GM19438 (cell line): ENCODE results near the gene RASGRF2.

Experiments
- ATAC-seq: cut with Tn5 transposase; IDR thresholded peaks from one replicate; pipeline ENCODE4 v1.9.1; 2021; ENCODE audit warnings: low read depth; ENCODE audit not compliant: unreplicated experiment

RASGRF2 gene

GRCh38 chr5:81232464-81233079 lies 272.4 kb downstream of the RASGRF2 start:
- no peak for ATAC-seq

GRCh38 chr5:81233080-81233634 lies 273.0 kb downstream of the RASGRF2 start, which contains the start of gene CKMT2:
Gene CKMT2 (plus strand): TSS chr5:81233322. CDS start chr5:81251133, 17,811 bp downstream.
- ATAC-seq: no peak

- ATAC-seq: no peak
Observed at GRCh38 chr5:81234299-81234698, 274.1 kb downstream of the RASGRF2 start.

- no peak for ATAC-seq
Observed at GRCh38 chr5:81234801-81235200, 274.6 kb downstream of the RASGRF2 start.

GRCh38 chr5:81235287-81236072 lies 275.3 kb downstream of the RASGRF2 start:
- ATAC-seq: no peak

- no peak for ATAC-seq
Observed at GRCh38 chr5:81238460-81238859, 278.3 kb downstream of the RASGRF2 start.

- ATAC-seq: no peak
Observed at GRCh38 chr5:81239613-81240012, 279.4 kb downstream of the RASGRF2 start.

GRCh38 chr5:81241001-81241400 lies 280.8 kb downstream of the RASGRF2 start:
- no peak for ATAC-seq

- no peak for ATAC-seq
Observed at GRCh38 chr5:81241961-81242648, 281.9 kb downstream of the RASGRF2 start.

GRCh38 chr5:81242906-81243436 lies 282.8 kb downstream of the RASGRF2 start:
- ATAC-seq: no peak

- ATAC-seq: no peak
Observed at GRCh38 chr5:81244451-81244850, 284.3 kb downstream of the RASGRF2 start.

GRCh38 chr5:81245871-81246235 lies 285.7 kb downstream of the RASGRF2 start:
- no peak for ATAC-seq

GRCh38 chr5:81246697-81247096 lies 286.5 kb downstream of the RASGRF2 start:
- no peak for ATAC-seq

- no peak for ATAC-seq
Observed at GRCh38 chr5:81247441-81247972, 287.3 kb downstream of the RASGRF2 start.

- ATAC-seq: no peak
Observed at GRCh38 chr5:81249240-81249639, 289.1 kb downstream of the RASGRF2 start.

GRCh38 chr5:81250004-81250403 lies 289.8 kb downstream of the RASGRF2 start:
- ATAC-seq: no peak

GRCh38 chr5:81251922-81252321 lies 291.8 kb downstream of the RASGRF2 start:
- ATAC-seq: no peak

GRCh38 chr5:81252904-81253303 lies 292.7 kb downstream of the RASGRF2 start:
- no peak for ATAC-seq

GRCh38 chr5:81253875-81254274 lies 293.7 kb downstream of the RASGRF2 start:
- ATAC-seq: no peak

- no peak for ATAC-seq
Observed at GRCh38 chr5:81254886-81255559, 294.9 kb downstream of the RASGRF2 start.
